Neural cell (in vitro differentiated cells): Measurements from ENCODE around the gene ZNF578. TPM values are rescaled to one million over a fixed set of nuclear protein-coding genes. Genes with fewer than 3 reads are reported as not detected.

Source experiments
- H2AFZ ChIP-seq: fragments of 200-600, 300-800 bp; sonication (generic), shearing (Covaris generic); 2 replicates; pipeline ENCODE4 v1.6.0; 2014; ENCODE audit warnings: low read depth, mild to moderate bottlenecking, antibody characterized with exemption, low read length, moderate library complexity
- H3F3A ChIP-seq: fragments of 200-600 bp; shearing (Covaris generic); 2 replicates; pipeline ENCODE4 v1.6.1; 2016; ENCODE audit warnings: mild to moderate bottlenecking, moderate library complexity, mixed read lengths, antibody characterized with exemption, low read length; ENCODE audit not compliant: insufficient read depth, poor library complexity, severe bottlenecking
- H3K27ac ChIP-seq: fragments of 200-600, 300-800 bp; sonication (generic), shearing (Covaris generic); 2 replicates; pipeline ENCODE4 v1.5.1; 2014; ENCODE audit warnings: mild to moderate bottlenecking, low read length, moderate library complexity
- H3K27me3 ChIP-seq: fragments of 300-800, 200-600 bp; sonication (generic), shearing (Covaris generic); 2 replicates; pipeline ENCODE4 v1.6.0; 2014; ENCODE audit warnings: mild to moderate bottlenecking, low read depth, low read length, moderate library complexity; ENCODE audit not compliant: insufficient read depth
- H3K36me3 ChIP-seq: fragments of 300-800, 200-600 bp; sonication (generic), shearing (Covaris generic); 2 replicates; pipeline ENCODE4 v1.5.1; 2014; ENCODE audit warnings: mild to moderate bottlenecking, antibody characterized with exemption, low read length, moderate library complexity; ENCODE audit not compliant: insufficient read depth
- H3K4me2 ChIP-seq: fragments of 300-800, 200-600 bp; sonication (generic), shearing (Covaris generic); 2 replicates; pipeline ENCODE4 v1.6.0; 2014; ENCODE audit warnings: mild to moderate bottlenecking, low read length
- H3K4me3 ChIP-seq: fragments of 300-800, 200-600 bp; sonication (generic), shearing (Covaris generic); 2 replicates; pipeline ENCODE4 v1.5.1; 2014; ENCODE audit warnings: mild to moderate bottlenecking, low read length, moderate library complexity
- H3K79me2 ChIP-seq: fragments of 200-600 bp; shearing (Covaris generic); replicated peaks from 2 replicates; pipeline ENCODE4 v1.6.0; 2014; ENCODE audit warnings: mild to moderate bottlenecking, low read length, moderate library complexity; ENCODE audit not compliant: insufficient read depth
- H3K9ac ChIP-seq: fragments of 300-800, 200-600 bp; sonication (generic), shearing (Covaris generic); 2 replicates; pipeline ENCODE4 v1.6.1; 2016; ENCODE audit warnings: mild to moderate bottlenecking, low read length, mixed read lengths
- H3K9me2 ChIP-seq: fragments of 200-600 bp; shearing (Covaris generic); 2 replicates; pipeline ENCODE4 v1.6.1; 2016; ENCODE audit warnings: mild to moderate bottlenecking, low read length, mixed read lengths; ENCODE audit not compliant: insufficient read depth
- H3K9me3 ChIP-seq: fragments of 200-600, 300-800 bp; sonication (generic), shearing (Covaris generic); 2 replicates; pipeline ENCODE4 v1.6.1; 2016; ENCODE audit warnings: mild to moderate bottlenecking, mixed run types, low read length, moderate library complexity, mixed read lengths
- H4K20me1 ChIP-seq: fragments of 200-600 bp; shearing (Covaris generic); 2 replicates; pipeline ENCODE4 v1.6.1; 2016; ENCODE audit warnings: mild to moderate bottlenecking, mixed run types; ENCODE audit not compliant: insufficient read depth
- EP300 ChIP-seq: fragments of 450-650 bp; conservative IDR thresholded peaks from 2 replicates; pipeline ENCODE4 v1.6.1; 2014; ENCODE audit warnings: antibody characterized with exemption, mild to moderate bottlenecking, moderate library complexity; ENCODE audit not compliant: poor library complexity, severe bottlenecking
- EZH2 ChIP-seq: fragments of 200-600, 300-800 bp; shearing (Covaris generic), sonication (generic); IDR thresholded peaks from 2 replicates; pipeline ENCODE4 v1.6.1; 2014; ENCODE audit warnings: antibody characterized with exemption, low read length, borderline replicate concordance, mild to moderate bottlenecking; ENCODE audit not compliant: insufficient read depth, poor library complexity, severe bottlenecking
- MXI1 ChIP-seq: fragments of 450-650 bp; conservative IDR thresholded peaks from 2 replicates; pipeline ENCODE4 v1.6.1; 2014; ENCODE audit warnings: antibody characterized with exemption, mild to moderate bottlenecking; ENCODE audit not compliant: poor library complexity, severe bottlenecking
- POLR2AphosphoS5 ChIP-seq: IDR thresholded peaks from 2 replicates; pipeline ENCODE4 v1.6.1; 2012
- RAD21 ChIP-seq: fragments of 450-650 bp; conservative IDR thresholded peaks from 2 replicates; pipeline ENCODE4 v1.6.1; 2014; ENCODE audit warnings: antibody characterized with exemption, mild to moderate bottlenecking, moderate library complexity
- SMC3 ChIP-seq: fragments of 450-650 bp; conservative IDR thresholded peaks from 2 replicates; pipeline ENCODE4 v1.6.1; 2014; ENCODE audit warnings: antibody characterized with exemption, mild to moderate bottlenecking, moderate library complexity; ENCODE audit not compliant: poor library complexity
- TAF1 ChIP-seq: IDR thresholded peaks from 2 replicates; pipeline ENCODE4 v1.6.1; 2012; ENCODE audit warnings: low read depth
- polyA plus RNA-seq: library from polyadenylated mRNA; depleted of rRNA; stranded (reverse); fragments of >200 nt; gene quantifications from 2 replicates; pipeline ENCODE4 v1.2.3, GENCODE V29; 2014
- TF ChIP-seq, protein P1 (sequence below): IDR thresholded peaks from 2 replicates; pipeline ENCODE4 v1.6.1; 2012; ENCODE audit warnings: borderline replicate concordance
- TF ChIP-seq, protein P2 (sequence below): fragments of 450-650 bp; IDR thresholded peaks from 2 replicates; pipeline ENCODE4 v1.5.1; 2014; ENCODE audit warnings: antibody characterized with exemption, mild to moderate bottlenecking, moderate library complexity; ENCODE audit not compliant: poor library complexity, severe bottlenecking

Gene ZNF578
- polyA plus RNA-seq, 1 donor from 2014 or later, result 0.47 TPM

- H3K27me3 ChIP-seq, result no peaks in the 10 kb centered on the region
- no peak overlapping the region for H3K4me2 ChIP-seq
- H3K79me2 ChIP-seq, result no peaks in the 10 kb centered on the region
- H3K9ac ChIP-seq, result no peak overlapping the region
- no peak overlapping the region for H2AFZ ChIP-seq
- H3K9me3 ChIP-seq, result no peaks in the 10 kb centered on the region
- no peaks in the 10 kb centered on the region for H3F3A ChIP-seq
- H3K9me2 ChIP-seq, result no peaks in the 10 kb centered on the region
- no peaks in the 10 kb centered on the region for H4K20me1 ChIP-seq
- no peak for TF ChIP-seq EP300
- TF ChIP-seq SMC3, result no peak
- TF ChIP-seq MXI1, result no peak
- H3K36me3 ChIP-seq, result no peaks in the 10 kb centered on the region
- H3K4me3 ChIP-seq, result peak overlapping the region; percentile 31
- no peak overlapping the region for H3K27ac ChIP-seq
These were observed 39.0 kb downstream of the ZNF578 start for GRCh38 chr19:52492201-52492993.

- no peak overlapping the region for H3K9ac ChIP-seq
- H3K4me2 ChIP-seq, result no peak overlapping the region
- no peaks in the 10 kb centered on the region for H3F3A ChIP-seq
- TF ChIP-seq SMC3, result no peak
- no peak for TF ChIP-seq MXI1
- TF ChIP-seq, protein P1, sequence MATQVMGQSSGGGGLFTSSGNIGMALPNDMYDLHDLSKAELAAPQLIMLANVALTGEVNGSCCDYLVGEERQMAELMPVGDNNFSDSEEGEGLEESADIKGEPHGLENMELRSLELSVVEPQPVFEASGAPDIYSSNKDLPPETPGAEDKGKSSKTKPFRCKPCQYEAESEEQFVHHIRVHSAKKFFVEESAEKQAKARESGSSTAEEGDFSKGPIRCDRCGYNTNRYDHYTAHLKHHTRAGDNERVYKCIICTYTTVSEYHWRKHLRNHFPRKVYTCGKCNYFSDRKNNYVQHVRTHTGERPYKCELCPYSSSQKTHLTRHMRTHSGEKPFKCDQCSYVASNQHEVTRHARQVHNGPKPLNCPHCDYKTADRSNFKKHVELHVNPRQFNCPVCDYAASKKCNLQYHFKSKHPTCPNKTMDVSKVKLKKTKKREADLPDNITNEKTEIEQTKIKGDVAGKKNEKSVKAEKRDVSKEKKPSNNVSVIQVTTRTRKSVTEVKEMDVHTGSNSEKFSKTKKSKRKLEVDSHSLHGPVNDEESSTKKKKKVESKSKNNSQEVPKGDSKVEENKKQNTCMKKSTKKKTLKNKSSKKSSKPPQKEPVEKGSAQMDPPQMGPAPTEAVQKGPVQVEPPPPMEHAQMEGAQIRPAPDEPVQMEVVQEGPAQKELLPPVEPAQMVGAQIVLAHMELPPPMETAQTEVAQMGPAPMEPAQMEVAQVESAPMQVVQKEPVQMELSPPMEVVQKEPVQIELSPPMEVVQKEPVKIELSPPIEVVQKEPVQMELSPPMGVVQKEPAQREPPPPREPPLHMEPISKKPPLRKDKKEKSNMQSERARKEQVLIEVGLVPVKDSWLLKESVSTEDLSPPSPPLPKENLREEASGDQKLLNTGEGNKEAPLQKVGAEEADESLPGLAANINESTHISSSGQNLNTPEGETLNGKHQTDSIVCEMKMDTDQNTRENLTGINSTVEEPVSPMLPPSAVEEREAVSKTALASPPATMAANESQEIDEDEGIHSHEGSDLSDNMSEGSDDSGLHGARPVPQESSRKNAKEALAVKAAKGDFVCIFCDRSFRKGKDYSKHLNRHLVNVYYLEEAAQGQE, result no peak
- TF ChIP-seq RAD21, result no peak
- H4K20me1 ChIP-seq, result no peaks in the 10 kb centered on the region
- no peaks in the 10 kb centered on the region for H3K9me3 ChIP-seq
- H3K27ac ChIP-seq, result no peak overlapping the region
- no peaks in the 10 kb centered on the region for H3K27me3 ChIP-seq
- no peaks in the 10 kb centered on the region for H3K9me2 ChIP-seq
- H2AFZ ChIP-seq, result no peak overlapping the region
- H3K4me3 ChIP-seq, result peak overlapping the region; percentile 31
- no peaks in the 10 kb centered on the region for H3K36me3 ChIP-seq
- H3K79me2 ChIP-seq, result no peaks in the 10 kb centered on the region
These were observed 39.7 kb downstream of the ZNF578 start for GRCh38 chr19:52492994-52493470.

DNA sequence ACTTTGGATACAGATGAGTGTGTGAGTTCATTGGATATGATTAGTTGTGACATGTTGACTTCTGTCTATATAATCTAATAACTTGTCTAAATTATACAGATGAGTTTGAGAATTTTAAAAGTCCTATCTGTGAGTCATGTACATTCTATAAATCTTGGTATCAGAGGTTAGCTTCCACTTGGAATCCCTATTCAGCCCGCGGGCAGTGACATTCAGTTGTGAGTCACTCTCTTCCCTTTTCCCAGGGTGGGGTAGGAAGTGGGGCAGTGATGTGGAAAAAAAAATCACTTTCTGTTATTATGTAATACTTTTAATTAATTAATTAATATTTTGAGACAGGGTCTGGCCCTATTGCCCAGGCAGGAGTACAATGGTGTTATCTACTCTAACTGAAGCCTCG is 41.2 kb downstream of the ZNF578 start:
- Histone ChIP-seq H3K9me3 (no peaks in the 10 kb centered on the region), H3K4me3 (no peak overlapping the region), H4K20me1 (no peaks in the 10 kb centered on the region), H3K27me3 (no peaks in the 10 kb centered on the region), H3K4me2 (no peak overlapping the region), H2AFZ (no peak overlapping the region), H3K36me3 (no peaks in the 10 kb centered on the region), H3F3A (no peaks in the 10 kb centered on the region), H3K9ac (no peak overlapping the region), H3K27ac (no peak overlapping the region), H3K9me2 (no peaks in the 10 kb centered on the region), H3K79me2 (no peaks in the 10 kb centered on the region)
- no peak for TF ChIP-seq POLR2AphosphoS5
- TF ChIP-seq SMC3, result no peak
- no peak for TF ChIP-seq EZH2
- TF ChIP-seq TAF1, result no peak
- TF ChIP-seq MXI1, result no peak
- TF ChIP-seq, protein P2, sequence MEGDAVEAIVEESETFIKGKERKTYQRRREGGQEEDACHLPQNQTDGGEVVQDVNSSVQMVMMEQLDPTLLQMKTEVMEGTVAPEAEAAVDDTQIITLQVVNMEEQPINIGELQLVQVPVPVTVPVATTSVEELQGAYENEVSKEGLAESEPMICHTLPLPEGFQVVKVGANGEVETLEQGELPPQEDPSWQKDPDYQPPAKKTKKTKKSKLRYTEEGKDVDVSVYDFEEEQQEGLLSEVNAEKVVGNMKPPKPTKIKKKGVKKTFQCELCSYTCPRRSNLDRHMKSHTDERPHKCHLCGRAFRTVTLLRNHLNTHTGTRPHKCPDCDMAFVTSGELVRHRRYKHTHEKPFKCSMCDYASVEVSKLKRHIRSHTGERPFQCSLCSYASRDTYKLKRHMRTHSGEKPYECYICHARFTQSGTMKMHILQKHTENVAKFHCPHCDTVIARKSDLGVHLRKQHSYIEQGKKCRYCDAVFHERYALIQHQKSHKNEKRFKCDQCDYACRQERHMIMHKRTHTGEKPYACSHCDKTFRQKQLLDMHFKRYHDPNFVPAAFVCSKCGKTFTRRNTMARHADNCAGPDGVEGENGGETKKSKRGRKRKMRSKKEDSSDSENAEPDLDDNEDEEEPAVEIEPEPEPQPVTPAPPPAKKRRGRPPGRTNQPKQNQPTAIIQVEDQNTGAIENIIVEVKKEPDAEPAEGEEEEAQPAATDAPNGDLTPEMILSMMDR, result no peak
- no peak for TF ChIP-seq RAD21
- TF ChIP-seq, protein P1, result no peak
- TF ChIP-seq EP300, result no peak
